ENCODE data around the gene MEST. TPM values are rescaled to one million over a fixed set of nuclear protein-coding genes. Genes with fewer than 3 reads are reported as not detected.
"Not testable (repeated sequence)": the region's sequence is repeated elsewhere in the genome, so short reads cannot be mapped to it uniquely, and the experiment has no call there.

MEST gene
- total RNA-seq, 4 donors from 2014 or later = 5.2 to 14.0 (median 9.3) TPM

DNA sequence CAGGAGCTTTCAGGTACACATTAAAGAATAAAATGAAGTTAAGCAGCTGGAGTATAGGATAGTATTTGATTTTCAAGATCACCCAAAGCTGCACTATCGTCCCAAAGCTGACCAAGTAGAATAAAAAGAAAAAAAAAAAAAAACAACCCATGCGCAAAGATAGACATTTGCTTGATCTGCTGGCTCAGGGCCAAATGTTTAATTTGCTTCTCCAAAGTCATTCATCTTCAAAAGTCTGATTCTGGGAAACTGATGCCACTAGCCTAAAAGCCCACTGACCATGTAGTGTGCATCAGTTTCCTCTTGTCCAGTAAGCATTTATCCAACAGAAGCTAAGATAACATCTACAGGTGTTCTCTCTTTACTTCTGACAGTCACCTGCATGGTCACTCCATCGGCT, 14.5 kb downstream of the MEST start:
- H3K4me1 ChIP-seq = no peaks in the 10 kb centered on the region
- no peak for DNase-seq
- H3K36me3 ChIP-seq = peaks cover 0 to 83% (median 0%) of the 10 kb centered on the region in 3 donors
- intact Hi-C loops (cut with DNase I) = no loop called here
- 92 to 95% methylated on average over 3 of the region's 3 CpGs for WGBS, 2 donors
- no peak overlapping the region for H3K27ac ChIP-seq
- no peak overlapping the region for H3K4me3 ChIP-seq
- no peaks in the 10 kb centered on the region for H3K9me3 ChIP-seq
- TF ChIP-seq, protein P1, sequence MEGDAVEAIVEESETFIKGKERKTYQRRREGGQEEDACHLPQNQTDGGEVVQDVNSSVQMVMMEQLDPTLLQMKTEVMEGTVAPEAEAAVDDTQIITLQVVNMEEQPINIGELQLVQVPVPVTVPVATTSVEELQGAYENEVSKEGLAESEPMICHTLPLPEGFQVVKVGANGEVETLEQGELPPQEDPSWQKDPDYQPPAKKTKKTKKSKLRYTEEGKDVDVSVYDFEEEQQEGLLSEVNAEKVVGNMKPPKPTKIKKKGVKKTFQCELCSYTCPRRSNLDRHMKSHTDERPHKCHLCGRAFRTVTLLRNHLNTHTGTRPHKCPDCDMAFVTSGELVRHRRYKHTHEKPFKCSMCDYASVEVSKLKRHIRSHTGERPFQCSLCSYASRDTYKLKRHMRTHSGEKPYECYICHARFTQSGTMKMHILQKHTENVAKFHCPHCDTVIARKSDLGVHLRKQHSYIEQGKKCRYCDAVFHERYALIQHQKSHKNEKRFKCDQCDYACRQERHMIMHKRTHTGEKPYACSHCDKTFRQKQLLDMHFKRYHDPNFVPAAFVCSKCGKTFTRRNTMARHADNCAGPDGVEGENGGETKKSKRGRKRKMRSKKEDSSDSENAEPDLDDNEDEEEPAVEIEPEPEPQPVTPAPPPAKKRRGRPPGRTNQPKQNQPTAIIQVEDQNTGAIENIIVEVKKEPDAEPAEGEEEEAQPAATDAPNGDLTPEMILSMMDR (IDR thresholded peaks at IDR 0.05) = no peak
- TF ChIP-seq POLR2A (IDR thresholded peaks at IDR 0.05) = no peak
- H3K27me3 ChIP-seq = no peaks in the 10 kb centered on the region

DNA sequence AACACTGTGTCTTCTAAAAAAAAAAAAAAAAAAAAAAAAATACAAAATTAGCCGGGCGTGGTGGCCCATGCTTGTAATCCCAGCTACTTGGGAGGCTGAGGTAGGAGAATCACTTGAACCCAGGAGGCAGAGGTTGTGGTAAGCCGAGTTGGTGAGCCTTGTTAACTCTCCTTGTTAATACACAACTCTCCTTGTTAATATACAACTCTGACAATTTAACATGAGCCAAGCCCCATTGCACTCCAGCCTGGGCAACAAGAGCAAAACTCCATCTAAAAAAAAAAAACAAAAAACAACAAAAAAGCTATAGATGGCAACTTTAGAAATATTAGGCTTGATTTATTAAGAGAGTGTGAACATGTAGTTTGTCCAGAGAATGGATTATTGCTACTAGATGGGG, 20.2 kb downstream of the MEST start:
- intact Hi-C loops (cut with DNase I) = not testable (repeated sequence)
- WGBS, 2 donors = 85 to 89% methylated on average over 3 of the region's 3 CpGs

DNA sequence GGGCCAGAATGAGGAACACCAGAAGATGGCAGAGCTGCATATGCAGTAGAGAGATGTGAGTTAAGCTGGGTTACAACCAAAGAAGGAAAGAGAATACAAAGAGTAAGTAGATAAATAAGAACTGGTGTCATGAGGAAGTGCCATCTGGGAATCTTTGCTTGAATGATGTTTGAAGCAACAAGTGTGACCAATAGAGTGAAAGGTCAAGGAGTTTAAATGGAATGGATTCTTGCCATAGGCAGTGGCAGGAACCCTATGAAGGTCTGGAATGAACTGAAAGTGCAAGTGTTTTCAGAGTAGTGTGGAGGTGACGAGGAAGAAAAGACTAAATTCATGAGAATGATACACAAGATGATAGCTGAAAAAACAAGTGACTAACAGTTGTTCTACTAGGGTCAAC, 21.6 kb downstream of the MEST start:
- H3K9me3 ChIP-seq = no peaks in the 10 kb centered on the region
- WGBS, 2 donors = 81 to 100% methylated on average over 1 of the region's 1 CpG
- intact Hi-C loops (cut with DNase I) = no loop called here
- no peak overlapping the region for H3K4me3 ChIP-seq
- DNase-seq = no peak
- no peaks in the 10 kb centered on the region for H3K4me1 ChIP-seq
- no peak for TF ChIP-seq POLR2A (IDR thresholded peaks at IDR 0.05)
- TF ChIP-seq, protein P1 (IDR thresholded peaks at IDR 0.05) = no peak
- H3K36me3 ChIP-seq = peaks cover 0 to 44% (median 0%) of the 10 kb centered on the region in 3 donors
- no peak overlapping the region for H3K27ac ChIP-seq
- H3K27me3 ChIP-seq = no peaks in the 10 kb centered on the region

More for the DNA sequence above, 20.2 kb downstream of the MEST start:
- H3K4me3 ChIP-seq, H3K27ac ChIP-seq, H3K4me1 ChIP-seq, H3K27me3 ChIP-seq, DNase-seq, H3K9me3 ChIP-seq: not testable (repeated sequence)
- H3K36me3 ChIP-seq = peaks cover 0 to 59% (median 0%) of the 10 kb centered on the region in 3 donors

DNA sequence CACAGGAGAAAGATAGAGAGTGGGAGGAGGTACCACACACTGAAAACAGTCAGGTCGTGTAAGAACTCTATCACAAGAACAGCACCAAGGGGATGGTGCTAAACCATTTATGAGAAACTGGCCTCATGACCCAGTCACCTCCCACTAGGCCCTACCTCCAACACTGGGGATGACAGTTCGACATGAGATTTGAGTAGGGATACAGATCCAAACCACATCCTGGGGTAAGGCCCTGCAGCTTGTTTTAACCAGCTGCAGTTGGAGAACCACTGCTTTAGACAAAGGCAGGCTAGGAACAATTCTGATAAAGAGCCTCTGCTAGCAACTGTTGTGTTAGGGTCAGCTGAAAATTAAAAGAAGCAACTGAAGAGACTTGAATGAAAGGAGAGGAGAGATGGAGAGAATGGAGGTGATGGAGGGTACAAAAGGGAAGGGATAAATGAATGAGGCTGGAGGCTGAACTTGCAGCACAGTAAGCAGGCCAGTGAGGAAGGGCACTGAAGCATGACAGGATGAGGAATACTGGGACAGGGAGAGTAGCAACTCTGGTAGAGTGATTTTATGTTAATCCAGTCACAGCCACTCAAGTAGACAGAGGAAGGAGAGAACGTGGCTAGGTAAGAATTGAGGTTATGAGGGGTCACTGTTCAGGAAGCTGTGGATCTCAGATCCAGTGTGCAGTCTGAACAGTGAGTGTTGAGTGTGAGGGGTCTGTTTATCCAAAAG, 23.6 kb downstream of the MEST start:
- no peaks in the 10 kb centered on the region for H3K9me3 ChIP-seq
- H3K27me3 ChIP-seq = no peaks in the 10 kb centered on the region
- peaks cover 0 to 27% (median 0%) of the 10 kb centered on the region in 3 donors for H3K36me3 ChIP-seq
- DNase-seq = no peak
- 67 to 70% methylated on average over 3 of the region's 3 CpGs for WGBS, 2 donors
- no peak overlapping the region for H3K27ac ChIP-seq
- no peak for TF ChIP-seq POLR2A (IDR thresholded peaks at IDR 0.05)
- TF ChIP-seq, protein P1 (IDR thresholded peaks at IDR 0.05) = no peak
- H3K4me3 ChIP-seq = no peak overlapping the region
- intact Hi-C loops (cut with DNase I) = no loop called here
- H3K4me1 ChIP-seq = no peaks in the 10 kb centered on the region

DNA sequence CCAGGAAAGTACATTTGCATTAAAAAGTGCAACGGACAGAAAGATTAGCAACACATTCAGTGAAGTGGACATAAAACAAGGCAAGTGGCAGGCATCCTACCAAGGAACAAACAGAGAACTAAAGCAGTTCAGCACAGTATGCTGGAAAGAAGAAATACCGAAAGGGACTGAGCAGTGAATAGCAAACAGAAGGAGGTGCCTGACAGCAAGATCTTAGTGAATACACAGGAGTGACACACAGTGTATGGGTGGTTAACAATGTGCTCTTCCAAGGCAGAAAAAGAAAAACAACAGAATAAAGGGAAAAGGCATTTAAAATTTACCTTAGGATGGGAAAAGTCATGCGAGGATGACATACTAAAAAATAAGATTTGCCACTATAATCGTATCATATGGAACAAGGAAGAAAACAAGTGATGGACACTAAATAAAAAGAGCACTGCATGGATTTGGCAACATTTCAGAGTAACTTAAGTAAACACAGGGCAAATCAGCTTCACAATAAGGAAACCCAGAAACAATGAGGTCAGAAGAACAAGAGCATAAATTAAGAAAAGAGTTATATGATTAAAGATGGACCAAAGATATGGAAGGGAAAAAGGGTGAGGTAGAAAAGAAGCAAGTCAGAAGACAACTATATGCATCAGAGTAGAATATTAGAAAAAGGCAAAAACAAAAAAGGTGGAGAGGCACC, 29.5 kb downstream of the MEST start:
- Histone ChIP-seq H3K27me3 (no peaks in the 10 kb centered on the region), H3K36me3 (peaks cover 0 to 13% (median 0%) of the 10 kb centered on the region in 3 donors), H3K4me1 (no peaks in the 10 kb centered on the region), H3K4me3 (no peak overlapping the region), H3K9me3 (no peaks in the 10 kb centered on the region), H3K27ac (no peak overlapping the region)
- DNase-seq = no peak
- intact Hi-C loops (cut with DNase I) = no loop called here
- TF ChIP-seq POLR2A (IDR thresholded peaks at IDR 0.05) = no peak
- TF ChIP-seq, protein P1 (IDR thresholded peaks at IDR 0.05) = no peak
- 79 to 87% methylated on average over 4 of the region's 4 CpGs for WGBS, 2 donors

DNA sequence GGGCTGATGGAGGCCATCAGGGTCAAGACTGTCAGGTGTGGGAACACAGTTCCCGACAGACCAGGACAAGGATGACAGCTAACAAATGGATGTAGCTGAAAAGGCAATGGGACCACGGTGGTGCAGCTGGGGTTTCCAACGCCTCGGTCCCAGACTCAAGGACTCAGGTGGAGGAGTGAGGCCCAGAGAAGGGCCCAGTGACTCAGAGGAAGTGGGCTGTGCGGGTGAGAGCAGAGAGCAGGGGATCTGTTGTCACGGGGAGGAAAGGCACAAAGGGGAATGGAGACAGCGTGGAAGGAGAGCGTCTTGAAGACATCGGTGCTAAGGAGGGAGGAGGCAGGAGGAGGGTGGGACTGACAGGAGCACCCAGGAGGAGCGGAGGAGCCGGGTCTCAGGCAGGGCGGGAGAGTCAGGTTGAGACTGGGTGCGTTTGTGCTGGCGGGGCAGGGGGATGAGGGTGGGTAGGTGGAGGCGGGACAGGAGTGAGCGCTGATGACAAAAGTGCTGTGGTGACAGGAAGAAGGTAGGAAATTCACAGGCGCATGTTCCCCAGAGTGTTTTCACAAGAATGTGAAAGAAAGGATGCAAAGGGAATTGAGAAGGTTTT, 31.7 kb downstream of the MEST start:
- H3K4me1 ChIP-seq; H3K27me3 ChIP-seq; intact Hi-C loops (cut with DNase I); H3K9me3 ChIP-seq; H3K4me3 ChIP-seq; H3K27ac ChIP-seq; DNase-seq: not testable (repeated sequence)
- 87 to 92% methylated on average over 11 to 17 of the region's 17 CpGs for WGBS, 2 donors
- H3K36me3 ChIP-seq = peaks cover 0 to 13% (median 0%) of the 10 kb centered on the region in 3 donors
